ENCODE results near the gene SPATS2.
"Not testable (repeated sequence)": the region's sequence is repeated elsewhere in the genome, so short reads cannot be mapped to it uniquely, and the experiment has no call there.

DNA sequence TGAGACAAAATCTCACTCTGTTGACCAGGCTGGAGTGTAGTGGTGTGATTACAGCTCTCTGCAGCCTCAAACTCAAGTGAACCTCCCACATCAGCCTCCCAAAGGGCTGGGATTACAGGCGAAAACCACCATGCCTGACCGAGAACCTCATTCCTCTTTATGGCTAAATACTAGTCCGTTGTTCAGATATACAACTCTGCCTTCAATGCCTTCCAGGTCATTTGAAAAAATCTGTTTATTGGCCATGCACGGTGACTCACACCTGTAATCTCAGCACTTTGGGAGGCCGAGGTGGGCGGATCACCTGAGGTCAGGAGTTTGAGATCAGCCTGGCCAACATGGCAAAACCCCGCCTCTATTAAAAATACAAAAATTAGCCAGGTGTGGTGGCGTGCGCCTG lies 12.9 kb downstream of the SPATS2 start:
- TF ChIP-seq, protein P1, sequence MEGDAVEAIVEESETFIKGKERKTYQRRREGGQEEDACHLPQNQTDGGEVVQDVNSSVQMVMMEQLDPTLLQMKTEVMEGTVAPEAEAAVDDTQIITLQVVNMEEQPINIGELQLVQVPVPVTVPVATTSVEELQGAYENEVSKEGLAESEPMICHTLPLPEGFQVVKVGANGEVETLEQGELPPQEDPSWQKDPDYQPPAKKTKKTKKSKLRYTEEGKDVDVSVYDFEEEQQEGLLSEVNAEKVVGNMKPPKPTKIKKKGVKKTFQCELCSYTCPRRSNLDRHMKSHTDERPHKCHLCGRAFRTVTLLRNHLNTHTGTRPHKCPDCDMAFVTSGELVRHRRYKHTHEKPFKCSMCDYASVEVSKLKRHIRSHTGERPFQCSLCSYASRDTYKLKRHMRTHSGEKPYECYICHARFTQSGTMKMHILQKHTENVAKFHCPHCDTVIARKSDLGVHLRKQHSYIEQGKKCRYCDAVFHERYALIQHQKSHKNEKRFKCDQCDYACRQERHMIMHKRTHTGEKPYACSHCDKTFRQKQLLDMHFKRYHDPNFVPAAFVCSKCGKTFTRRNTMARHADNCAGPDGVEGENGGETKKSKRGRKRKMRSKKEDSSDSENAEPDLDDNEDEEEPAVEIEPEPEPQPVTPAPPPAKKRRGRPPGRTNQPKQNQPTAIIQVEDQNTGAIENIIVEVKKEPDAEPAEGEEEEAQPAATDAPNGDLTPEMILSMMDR (IDR thresholded peaks at IDR 0.05) = not testable (repeated sequence)
- TF ChIP-seq, protein P2, sequence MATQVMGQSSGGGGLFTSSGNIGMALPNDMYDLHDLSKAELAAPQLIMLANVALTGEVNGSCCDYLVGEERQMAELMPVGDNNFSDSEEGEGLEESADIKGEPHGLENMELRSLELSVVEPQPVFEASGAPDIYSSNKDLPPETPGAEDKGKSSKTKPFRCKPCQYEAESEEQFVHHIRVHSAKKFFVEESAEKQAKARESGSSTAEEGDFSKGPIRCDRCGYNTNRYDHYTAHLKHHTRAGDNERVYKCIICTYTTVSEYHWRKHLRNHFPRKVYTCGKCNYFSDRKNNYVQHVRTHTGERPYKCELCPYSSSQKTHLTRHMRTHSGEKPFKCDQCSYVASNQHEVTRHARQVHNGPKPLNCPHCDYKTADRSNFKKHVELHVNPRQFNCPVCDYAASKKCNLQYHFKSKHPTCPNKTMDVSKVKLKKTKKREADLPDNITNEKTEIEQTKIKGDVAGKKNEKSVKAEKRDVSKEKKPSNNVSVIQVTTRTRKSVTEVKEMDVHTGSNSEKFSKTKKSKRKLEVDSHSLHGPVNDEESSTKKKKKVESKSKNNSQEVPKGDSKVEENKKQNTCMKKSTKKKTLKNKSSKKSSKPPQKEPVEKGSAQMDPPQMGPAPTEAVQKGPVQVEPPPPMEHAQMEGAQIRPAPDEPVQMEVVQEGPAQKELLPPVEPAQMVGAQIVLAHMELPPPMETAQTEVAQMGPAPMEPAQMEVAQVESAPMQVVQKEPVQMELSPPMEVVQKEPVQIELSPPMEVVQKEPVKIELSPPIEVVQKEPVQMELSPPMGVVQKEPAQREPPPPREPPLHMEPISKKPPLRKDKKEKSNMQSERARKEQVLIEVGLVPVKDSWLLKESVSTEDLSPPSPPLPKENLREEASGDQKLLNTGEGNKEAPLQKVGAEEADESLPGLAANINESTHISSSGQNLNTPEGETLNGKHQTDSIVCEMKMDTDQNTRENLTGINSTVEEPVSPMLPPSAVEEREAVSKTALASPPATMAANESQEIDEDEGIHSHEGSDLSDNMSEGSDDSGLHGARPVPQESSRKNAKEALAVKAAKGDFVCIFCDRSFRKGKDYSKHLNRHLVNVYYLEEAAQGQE (IDR thresholded peaks at IDR 0.05; ENCODE audit: insufficient read depth in 1 of 2, low read depth in 2 of 2, low read length in 1 of 2) = not testable (repeated sequence)
- TF ChIP-seq SIN3A (IDR thresholded peaks at IDR 0.05; ENCODE audit: borderline replicate concordance, insufficient read depth, low read depth, low read length); POLR2AphosphoS5 (IDR thresholded peaks at IDR 0.05; ENCODE audit: low read depth, low read length); TCF7L2 (IDR thresholded peaks at IDR 0.05; ENCODE audit: low read depth, low read length): not testable (repeated sequence)

Measured in Panc1 (cell line).